GM13976 (cell line): ENCODE results near the gene C2orf68.
"Not testable (repeated sequence)": the region's sequence is repeated elsewhere in the genome, so short reads cannot be mapped to it uniquely, and the experiment has no call there.

Experiments used
- DNase-seq: peaks from one replicate; pipeline ENCODE4 v3.0.0; 2012; ENCODE audit warnings: low spot score
- in situ Hi-C: fragments of 300-500 bp; cut with MboI; formaldehyde crosslinking; loops from one replicate; pipeline ENCODE4 v1.12.0; 2022; ENCODE audit warnings: low sequenced_read_pairs, mixed read lengths, inconsistent platforms; ENCODE audit not compliant: unreplicated experiment
- TF ChIP-seq, protein P1 (sequence below): IDR thresholded peaks from 2 replicates; pipeline ENCODE4 v1.5.1; 2012; ENCODE audit warnings: borderline replicate concordance, mild to moderate bottlenecking; ENCODE audit not compliant: insufficient read depth; ENCODE audit errors: extremely low read depth, missing control alignments, control extremely low read depth

The C2orf68 gene

GRCh38 chr2:85635011-85635410 lies 23.1 kb upstream of the C2orf68 start:
- TF ChIP-seq, protein P1, sequence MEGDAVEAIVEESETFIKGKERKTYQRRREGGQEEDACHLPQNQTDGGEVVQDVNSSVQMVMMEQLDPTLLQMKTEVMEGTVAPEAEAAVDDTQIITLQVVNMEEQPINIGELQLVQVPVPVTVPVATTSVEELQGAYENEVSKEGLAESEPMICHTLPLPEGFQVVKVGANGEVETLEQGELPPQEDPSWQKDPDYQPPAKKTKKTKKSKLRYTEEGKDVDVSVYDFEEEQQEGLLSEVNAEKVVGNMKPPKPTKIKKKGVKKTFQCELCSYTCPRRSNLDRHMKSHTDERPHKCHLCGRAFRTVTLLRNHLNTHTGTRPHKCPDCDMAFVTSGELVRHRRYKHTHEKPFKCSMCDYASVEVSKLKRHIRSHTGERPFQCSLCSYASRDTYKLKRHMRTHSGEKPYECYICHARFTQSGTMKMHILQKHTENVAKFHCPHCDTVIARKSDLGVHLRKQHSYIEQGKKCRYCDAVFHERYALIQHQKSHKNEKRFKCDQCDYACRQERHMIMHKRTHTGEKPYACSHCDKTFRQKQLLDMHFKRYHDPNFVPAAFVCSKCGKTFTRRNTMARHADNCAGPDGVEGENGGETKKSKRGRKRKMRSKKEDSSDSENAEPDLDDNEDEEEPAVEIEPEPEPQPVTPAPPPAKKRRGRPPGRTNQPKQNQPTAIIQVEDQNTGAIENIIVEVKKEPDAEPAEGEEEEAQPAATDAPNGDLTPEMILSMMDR = no peak

GRCh38 chr2:85631316-85631715 lies 19.4 kb upstream of the C2orf68 start:
- in situ Hi-C loops = no loop called here
- DNase-seq = no peak
- TF ChIP-seq, protein P1 = no peak

More at GRCh38 chr2:85635011-85635410, 23.1 kb upstream of the C2orf68 start:
- in situ Hi-C loops = no loop called here
- no peak for DNase-seq

GRCh38 chr2:85628658-85629057 lies 16.8 kb upstream of the C2orf68 start:
- DNase-seq = peak; percentile 60
- in situ Hi-C loops = no loop called here
- TF ChIP-seq, protein P1 = no peak

DNA sequence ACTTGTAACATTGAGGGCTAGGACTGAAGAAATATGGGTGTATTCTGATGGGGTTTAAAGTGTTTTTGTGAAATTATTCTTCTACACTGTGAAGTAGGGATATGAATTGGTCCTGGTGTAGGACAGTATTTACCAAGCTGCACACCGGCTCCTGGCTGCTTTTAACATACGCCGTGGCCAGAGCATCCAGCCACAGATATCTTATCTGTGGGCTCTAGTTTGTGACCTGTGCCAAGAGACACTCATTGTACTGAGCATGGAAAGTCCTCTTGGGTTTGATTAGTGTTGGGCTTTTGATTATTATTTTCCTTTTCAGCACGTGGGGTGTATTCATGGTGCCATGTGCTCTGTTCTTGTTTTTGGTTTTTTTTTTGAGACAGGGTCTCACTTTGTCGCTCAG lies 12.1 kb upstream of the C2orf68 start:
- no peak for DNase-seq
- TF ChIP-seq, protein P1 = no peak
- in situ Hi-C loops = no loop called here

GRCh38 chr2:85621338-85621737 lies 9.5 kb upstream of the C2orf68 start:
- DNase-seq = no peak
- TF ChIP-seq, protein P1 = no peak
- in situ Hi-C loops = no loop called here

- DNase-seq = no peak
- TF ChIP-seq, protein P1 = no peak
- in situ Hi-C loops = no loop called here
Measured at GRCh38 chr2:85619617-85620016, 7.8 kb upstream of the C2orf68 start.

- DNase-seq, in situ Hi-C loops: not testable (repeated sequence)
Measured at GRCh38 chr2:85617723-85618122, 5.9 kb upstream of the C2orf68 start.

DNA sequence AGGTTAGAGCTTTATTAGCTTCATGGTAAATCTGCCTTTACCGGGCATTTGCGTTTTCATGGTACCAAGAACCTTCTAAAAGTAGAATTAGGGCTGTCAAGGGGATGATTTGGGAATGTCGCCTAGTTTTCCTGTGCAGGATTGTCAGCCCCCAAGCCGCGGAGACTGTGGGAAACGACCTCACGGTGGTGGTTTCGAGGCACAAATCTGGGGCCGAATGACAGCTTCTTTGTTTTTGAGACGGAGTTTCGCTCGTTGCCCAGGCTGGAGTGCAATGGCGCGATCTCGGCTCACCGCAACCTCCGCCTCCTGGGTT lies 3.5 kb upstream of the C2orf68 start:
- DNase-seq = no peak
- in situ Hi-C loops = no loop called here
- TF ChIP-seq, protein P1 = no peak

- DNase-seq, in situ Hi-C loops: not testable (repeated sequence)
Measured at GRCh38 chr2:85614757-85615156, 2.9 kb upstream of the C2orf68 start.
